Renal cortex interstitium (tissue), 11 donors: Measurements from ENCODE around the gene GAA. TPM values are rescaled to one million over a fixed set of nuclear protein-coding genes. Genes with fewer than 3 reads are reported as not detected.
A peak's percentile ranks its signal among the peaks of the same experiment; 100 is the strongest.
"Not testable (repeated sequence)": the region's sequence is repeated elsewhere in the genome, so short reads cannot be mapped to it uniquely, and the experiment has no call there.

Experiments used
- DNase-seq, 11 donors: peaks; one replicate each; pipeline ENCODE4 v3.0.0-alpha.2; 2013; ENCODE audit warnings: low read depth in 9 of 11, low spot score in 4 of 11; ENCODE audit errors: extremely low read depth in 1 of 11
- polyA plus RNA-seq, 3 donors: library from polyadenylated mRNA; unstranded; fragments of 120-200 nt; gene quantifications; one replicate each; pipeline ENCODE4 v1.2.1, GENCODE V29; 2013; ENCODE audit not compliant: insufficient read length in 3 of 3

Gene GAA
- polyA plus RNA-seq, 3 donors = 24.5 to 54.1 (median 42.4) TPM

DNA sequence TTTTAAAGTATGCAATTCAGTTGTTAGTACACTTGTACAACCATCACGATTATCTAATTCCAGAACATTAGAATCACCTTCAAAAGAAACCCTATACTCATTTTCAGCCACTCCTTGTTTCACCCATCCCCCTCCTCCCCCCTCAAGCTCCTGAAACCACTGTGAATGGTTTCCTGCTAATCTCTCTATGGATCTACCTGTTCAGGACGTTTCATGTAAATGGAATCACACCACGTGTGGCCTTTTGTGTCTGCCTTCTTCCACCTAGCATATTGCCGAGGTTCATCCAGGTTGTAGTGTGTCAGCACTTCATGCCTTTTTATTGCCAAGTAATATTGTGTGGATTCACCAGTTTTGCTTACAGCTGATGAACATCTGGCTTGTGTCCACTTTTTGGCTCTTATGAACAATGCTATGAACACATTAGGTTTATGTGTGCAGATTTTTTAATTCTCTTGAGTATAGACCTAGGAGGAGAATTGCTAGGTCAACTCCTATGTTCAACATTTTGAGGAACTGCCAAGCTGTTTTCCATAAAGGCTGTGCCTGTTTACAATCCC is 27.7 kb downstream of the GAA start:
- no peak for DNase-seq

DNA sequence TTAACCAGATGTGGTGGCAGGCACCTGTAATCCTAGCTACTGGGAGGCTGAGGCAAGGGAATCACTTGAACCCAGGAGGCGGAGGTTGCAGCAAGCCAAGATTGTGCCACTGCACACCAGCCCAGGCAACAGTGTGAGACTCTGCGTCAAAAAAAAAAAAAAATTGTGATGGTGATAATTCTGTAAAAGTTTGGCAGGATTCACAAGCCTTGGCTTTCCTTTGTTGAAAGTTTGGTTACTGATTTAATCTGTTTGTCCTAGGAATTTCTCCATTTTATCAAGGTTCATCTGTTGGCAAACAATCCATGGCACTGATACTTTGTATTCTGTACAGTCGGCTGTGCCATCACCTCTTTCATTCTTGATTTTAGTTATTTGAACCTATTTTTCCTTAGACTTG is 29.6 kb downstream of the GAA start:
- DNase-seq = no peak

DNA sequence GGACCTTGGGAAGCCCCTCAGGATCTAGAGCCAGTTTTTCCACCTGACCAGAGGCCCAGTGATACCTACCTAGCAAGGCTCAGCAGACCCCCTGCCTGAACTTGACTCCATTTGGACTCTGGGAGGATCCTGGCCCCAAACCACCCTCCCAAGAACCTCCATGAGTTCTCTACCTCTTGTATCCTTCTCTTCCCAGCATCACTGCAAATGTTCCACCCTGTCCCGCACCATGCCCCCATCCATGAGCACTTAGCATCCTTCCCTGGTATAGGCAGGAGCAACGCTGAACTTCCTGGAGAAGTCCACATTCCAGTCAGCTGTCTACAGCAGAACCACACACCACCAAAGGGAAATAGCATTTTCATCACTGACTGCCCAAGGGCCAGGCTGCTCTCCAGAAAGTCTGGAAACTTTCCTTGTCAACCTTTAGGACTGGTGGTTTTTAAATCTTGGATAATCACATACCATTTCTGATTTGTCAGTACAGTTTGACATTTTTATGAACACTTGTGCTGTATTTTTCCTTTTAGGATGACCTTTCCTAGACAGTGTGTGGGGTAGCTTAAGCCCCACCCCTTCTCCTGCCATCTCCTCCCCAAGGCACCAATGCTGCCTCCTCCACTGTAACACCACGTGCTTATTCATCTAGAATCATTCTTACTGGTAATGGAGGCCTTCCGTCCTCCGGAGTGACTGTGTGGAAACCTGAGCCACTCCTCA is 31.7 kb downstream of the GAA start:
- no peak for DNase-seq

DNA sequence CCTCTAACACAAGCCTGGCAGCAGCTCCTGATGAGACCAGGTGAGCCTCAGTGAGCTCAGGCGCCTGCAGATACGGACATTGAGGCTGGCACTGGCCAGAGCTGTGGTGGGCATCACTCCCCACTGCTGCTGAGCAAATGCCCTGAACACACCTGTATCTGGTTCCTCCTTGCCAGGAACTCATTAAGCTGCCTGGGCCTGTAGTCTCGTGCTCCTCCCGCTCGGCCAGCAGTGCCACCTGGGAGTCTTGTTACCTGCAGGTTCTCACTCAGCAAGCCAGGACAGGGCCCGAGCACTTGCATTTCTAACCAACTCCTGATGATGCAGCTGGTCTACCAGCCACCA is 32.2 kb downstream of the GAA start:
- DNase-seq = no peak

DNA sequence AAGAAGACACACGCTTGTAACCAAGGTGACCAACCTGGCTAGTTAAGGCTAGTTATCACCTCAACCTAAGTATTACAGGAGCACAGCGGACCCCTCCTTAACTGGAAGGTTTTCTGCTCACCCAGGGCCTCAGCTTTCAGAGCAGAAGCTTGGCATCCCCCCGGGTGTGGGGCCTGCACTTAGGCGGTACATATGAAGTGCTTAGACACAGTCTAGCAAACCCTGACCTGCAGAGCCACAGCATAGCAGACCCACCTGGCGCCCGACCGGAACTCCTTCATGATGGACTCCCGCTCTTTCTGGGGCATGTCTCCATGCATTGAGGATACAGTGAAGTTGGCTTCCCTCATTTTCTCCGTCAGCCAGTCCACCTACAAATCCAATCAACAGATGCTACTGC is 35.8 kb downstream of the GAA start:
- no peak for DNase-seq

DNA sequence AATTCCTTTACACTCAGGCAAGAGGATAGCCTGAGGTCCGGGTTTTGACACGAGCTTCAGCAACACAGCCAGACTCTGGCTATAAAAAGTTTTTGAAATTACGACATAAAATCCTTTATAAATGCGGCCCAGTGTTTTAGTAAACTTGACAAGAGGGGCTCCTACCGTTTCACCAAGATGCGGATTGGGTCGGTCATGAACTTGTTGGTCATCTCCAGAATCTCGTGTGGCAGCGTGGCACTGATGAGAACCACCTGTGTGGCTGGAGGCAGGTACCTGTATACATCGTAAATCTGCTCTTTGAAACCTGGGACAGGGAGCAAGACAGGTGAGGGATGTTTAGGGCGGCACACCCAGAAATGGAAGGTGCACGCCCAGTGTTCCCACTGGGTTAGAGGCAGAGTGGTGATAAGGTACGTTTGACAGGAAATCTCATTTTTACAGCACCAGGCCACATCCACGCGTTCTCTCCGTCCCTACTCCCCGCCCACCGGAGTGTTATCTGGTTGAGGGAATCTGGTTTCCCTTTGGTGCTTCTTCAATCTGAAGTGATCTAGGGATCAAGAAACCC is 37.6 kb downstream of the GAA start:
- DNase-seq = no peak

DNA sequence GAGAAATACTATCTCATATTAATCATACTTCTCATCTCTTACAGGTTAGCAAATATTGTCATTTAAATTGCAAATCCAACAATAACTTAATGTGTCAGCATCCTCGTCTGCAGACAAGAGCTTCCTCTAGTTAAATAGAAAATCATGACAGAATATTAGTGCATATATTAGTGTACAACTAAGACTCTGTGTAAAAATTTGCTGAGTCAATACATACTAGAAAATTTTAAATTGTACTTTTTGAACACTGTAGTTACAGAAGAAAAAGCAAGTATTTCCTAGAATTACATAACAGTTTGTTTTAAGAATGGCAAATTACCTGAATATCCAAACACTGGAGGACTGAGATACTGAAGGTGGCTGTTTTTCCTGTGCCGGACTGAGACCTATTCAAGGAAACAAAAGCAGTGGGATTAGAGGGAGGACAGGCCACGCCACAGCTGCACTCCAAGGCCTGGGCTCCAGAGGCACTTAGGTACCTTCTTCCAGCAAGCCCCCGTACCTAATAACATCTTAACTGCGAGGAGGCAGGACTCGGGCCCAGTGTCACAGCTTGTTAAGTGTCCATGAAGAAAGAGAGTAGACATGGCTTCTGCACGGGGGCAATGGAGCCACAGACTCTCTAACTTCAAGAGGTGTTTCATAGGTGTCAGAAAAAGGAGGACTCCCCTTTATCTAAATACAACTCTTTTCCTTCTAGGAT is 40.2 kb downstream of the GAA start:
- DNase-seq = no peak

DNA sequence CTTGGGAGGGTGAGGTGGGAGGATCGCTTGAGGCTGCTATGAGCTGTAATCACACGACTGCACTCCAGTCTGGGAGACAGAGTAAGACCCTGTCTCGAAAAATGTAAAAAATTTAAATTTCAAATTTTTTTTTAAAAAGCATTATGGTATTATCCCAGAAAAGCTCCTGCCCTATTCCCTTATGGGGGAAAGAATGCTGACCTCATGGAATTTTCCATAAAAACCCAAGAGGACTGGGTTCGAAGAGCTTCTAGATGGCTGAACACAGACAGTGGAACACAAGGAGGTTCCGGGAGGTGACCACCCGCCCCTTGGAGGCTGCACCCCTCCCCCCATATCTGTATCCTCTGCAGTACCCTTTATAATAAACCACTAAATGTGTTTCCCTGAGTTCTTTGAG is 41.5 kb downstream of the GAA start:
- DNase-seq = no peak

DNA sequence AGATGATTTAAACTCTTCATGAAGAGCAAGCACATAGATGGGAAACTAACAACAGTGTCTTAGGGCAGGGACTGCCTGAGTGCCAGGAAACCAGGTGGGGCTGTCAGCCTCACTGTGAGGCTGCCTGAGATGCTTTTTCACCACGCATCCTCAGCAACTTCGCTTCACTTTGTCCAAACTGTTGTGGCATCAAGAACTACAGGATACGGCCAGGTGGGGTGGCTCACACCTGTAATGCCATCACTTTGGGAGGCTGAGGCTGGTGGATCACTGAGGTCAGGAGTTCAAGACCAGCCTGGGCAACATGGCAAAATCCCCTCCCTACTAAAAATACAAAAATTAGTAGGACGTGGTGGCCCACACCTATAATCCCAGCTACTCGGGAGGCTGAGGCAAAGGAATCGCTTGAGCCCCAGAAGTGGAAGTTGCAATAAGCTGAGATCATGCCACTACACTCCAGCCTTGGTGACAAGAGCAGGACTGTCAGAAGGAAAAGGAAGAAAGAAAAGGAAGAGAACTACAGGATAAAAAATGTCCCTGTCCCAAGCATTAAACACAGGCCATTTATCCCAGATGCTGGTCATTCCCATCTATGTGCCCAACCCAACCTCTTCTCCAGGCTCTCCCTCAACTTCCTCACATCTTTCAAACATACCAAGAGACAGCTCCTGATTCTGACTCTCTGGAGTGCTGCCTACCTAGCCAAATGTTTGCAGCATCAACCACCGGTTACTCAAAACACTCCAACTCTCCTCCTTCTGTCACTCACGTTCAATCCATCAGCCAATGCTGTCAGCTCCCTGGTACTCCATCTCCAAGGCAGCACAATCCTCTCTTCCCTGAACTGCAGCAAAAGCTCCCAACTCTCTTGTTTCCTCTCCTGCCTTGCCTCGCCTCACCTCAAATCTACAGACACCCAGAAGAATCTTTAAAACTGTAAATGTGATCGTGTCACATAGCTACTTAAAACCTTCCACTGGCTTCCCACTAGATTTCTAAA is 44.0 kb downstream of the GAA start:
- DNase-seq = no peak

DNA sequence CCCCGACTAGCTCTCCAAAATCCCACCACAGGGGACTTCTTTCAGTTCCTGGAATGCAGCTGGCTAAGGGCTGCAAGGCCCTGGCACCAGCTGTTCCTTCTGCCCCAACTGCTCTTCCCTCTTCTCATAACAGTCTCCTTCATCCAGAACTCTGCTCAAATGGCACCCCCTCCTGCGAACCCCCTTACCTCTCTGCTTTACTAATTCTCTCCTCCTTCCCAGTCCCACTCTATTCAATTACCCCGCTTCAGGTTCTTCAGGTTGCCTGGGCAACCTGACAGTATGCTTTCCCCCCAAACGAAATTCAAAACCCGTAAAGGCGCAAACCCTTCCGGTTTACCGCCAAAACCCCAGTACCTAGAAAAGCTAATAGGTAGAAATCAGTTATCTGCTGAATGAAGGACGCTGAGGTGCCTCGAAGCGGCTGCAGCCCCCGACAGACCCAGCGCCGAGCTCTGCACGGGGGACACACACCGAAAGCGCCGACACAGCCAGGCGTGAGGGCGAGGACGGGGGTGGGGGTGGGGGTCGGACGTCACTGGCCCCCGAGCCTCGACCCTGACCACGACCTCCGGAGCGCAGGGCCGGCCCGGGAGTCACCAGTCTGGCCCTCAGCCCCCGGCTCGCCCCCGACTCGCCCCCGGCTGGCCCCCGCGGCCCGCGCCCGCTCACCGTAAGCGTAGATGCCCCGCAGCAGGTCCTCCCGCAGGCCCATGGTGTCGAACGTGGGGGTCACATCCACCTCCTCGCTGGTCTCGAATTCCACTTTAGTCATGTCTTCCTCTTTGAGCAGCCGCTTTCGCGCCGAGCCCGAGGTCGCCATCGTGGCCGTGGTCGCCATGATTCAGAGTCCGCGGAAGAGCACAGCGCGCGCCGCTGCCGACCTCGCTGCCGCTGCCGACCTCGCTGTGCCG is 45.0 kb downstream of the GAA start:
- peak in 1 of 11 donors; percentile 9 for DNase-seq

DNA sequence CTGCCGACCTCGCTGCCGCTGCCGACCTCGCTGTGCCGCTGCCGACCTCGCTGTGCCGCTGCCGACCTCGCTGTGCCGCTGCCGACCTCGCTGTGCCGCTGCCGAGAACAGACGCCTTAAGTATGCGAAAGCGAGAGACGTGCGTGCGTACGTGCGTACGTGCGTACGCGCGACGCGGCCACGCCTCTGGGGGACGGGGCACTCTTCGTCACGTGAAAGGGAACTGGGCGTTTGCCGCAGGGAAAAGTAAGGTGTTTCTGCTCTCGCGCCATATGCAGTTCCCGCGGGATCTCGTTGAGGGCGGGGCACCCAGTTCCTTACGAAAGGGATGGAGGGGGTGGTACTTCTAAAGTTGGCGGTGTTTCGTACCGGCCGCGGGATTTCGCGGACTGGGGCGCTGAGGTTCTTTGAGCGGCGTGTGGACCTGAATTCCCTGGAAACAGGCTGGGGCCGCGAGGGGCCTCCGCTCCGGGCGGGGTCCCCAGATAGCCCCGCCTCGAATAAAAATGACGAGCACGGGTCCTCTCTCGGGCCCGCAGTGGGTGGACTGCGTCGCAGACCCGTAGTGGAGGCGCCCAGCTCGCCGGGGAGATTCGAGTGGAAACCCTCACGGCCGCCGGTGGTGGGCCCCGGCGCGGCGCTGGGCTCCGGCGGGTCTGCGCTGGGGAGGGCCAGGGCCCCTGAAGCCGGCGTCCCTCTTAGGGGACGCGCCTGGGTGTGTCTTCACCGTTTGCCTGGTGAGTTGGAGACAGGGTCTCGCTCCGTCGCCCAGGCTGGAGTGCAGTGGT is 45.8 kb downstream of the GAA start, which contains the start of gene EIF4A3:
Gene EIF4A3 (minus strand): TSS at position 94 of the 788 bp plus-strand sequence. CDS start 167 bp downstream, outside the sequence.
- peak; percentile 94 to 99 (median 98) for DNase-seq

DNA sequence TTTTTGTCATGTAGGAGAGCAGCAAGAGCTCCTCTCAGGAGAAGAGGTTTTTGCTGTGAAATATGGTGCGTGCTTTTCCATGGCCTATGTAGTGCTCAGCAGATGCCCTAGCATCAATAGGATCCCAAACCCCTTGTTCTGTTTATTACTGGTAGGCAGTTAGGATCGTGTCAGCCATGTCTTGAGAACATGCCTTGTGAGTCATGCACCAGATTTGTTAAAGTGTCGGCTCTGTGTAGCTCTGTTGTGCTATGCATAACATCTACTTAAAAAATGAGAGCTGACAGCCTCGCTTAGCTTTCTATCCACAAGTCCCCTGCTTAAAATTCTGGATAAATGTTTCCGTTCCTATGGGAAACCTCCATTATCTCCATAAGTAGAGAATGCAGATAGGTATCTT is 50.0 kb downstream of the GAA start:
- DNase-seq = no peak

DNA sequence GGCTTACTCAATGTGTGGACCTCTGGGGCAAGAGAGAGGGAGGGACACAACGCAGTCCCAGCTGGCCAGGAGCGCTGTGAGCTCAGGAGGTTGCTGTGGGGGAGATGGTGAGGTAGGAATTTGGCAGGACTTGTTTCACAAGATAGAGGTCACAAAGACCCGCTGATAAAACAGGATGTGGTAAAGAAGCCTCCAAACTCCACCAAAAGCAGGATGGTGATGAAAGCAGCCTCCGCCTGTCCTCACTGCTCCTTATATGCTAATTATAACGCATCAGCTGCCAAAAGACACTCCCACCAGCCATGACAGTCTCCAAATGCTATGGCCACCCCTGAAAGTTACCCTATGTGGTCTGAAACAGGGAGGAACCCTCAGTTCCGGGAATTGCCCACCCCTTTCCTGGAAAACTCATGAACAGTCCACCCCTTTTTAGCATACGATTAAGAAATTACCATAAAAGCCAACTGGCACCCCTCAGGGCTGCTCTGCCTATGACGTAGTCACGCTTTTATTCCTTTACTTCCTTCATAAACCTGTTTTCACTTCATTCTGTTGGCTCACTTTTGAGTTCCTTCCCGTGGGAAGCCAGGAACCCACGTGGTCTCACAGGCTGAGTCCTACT is 50.8 kb downstream of the GAA start:
- no peak for DNase-seq

DNA sequence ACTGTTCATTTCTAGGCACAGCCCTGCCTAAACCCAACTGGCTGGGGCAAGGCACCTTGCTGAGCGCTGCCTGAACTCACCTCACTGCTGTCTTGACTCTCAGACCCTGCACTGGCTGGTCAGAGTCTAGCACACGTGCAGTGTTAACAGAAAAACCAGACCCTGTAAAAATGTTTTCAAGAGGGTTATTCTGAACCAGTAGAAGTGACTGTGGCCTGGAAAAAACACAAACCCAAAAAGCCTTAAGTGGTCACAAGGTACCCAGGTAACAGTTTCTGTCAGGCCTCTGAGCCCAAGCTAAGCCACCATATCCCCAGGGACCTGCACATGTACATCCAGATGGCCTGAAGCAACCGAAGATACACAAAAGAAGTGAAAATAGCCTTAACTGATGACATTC is 51.6 kb downstream of the GAA start:
- DNase-seq = no peak

DNA sequence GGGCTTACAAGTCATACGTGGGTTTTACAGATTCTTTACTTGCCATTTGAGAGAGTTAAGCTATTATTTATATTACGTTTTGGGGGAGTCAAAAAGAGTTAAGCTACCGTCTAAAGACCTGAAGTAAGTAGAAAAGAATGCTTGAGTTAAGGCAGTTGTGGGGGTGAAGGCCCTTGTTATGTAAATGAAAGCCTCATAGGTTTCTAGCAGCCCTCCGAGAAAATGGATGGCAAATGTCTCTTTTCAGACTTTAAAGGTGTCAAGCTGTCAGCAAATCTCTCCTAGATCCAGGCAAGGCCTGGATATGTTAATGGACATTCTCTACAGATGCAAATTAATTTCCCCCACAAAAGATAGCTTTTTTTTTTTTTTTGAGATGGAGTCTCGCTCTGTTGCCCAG is 52.8 kb downstream of the GAA start:
- no peak for DNase-seq

DNA sequence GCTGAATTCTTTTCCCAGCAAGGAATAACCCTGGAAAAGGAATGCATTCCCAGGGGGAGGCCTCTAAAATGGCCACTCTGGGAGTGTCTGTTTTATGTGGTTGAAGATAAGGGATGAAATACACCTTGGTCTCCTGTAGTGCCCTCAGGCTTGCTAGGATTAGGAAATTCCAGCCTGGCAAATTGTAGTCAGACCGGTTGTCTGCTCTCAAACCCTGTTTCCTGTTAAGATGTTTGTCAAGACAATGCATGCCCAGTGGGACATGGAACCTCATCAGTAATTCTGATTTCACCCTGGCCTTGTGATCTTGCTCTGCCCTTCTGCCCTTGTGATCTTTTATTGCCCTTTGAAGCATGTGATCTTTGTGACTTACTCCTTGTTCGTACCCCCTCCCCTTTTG is 54.2 kb downstream of the GAA start:
- DNase-seq = not testable (repeated sequence)

DNA sequence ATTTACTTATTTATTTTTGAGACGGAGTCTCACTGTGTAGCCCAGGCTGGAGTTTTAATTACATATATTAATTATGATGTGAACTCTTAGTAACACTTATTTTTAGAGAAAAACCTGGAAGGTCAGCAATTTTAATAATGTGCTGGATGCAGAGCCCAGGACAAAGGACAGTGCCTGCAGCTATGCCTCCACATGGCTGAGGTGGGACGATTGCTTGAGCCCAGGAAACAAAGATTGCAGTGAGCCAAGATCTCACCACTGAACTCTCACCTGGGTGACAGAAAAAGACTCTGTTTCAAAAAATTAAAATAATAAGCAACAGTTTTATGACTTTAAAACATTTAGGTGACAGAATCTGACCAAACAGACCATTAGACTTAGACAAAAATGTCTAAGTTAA is 57.5 kb downstream of the GAA start:
- DNase-seq = no peak
